GM12873 (cell line): Measurements from ENCODE around the gene BIRC3.

ENCODE experiments used
- CTCF ChIP-seq: IDR thresholded peaks from 2 replicates; pipeline ENCODE4 v1.5.1; 2012; ENCODE audit warnings: low read depth, mild to moderate bottlenecking, moderate library complexity, low read length, control low read depth; ENCODE audit not compliant: insufficient read depth; ENCODE audit errors: missing control alignments

The BIRC3 gene

GRCh38 chr11:102317099-102317767, at the start of gene BIRC3:
BIRC3 (plus strand) TSS chr11:102317484; CDS start chr11:102324510, 7,026 bp downstream.
- TF ChIP-seq CTCF = no peak

GRCh38 chr11:102267609-102268008, 49.7 kb upstream of the BIRC3 start:
- TF ChIP-seq CTCF = no peak

GRCh38 chr11:102268083-102268984, 49.0 kb upstream of the BIRC3 start:
- TF ChIP-seq CTCF = peak; percentile 33

- TF ChIP-seq CTCF = no peak
These were observed 48.3 kb upstream of the BIRC3 start for GRCh38 chr11:102268985-102269470.

GRCh38 chr11:102269927-102270326, 47.4 kb upstream of the BIRC3 start:
- no peak for TF ChIP-seq CTCF

GRCh38 chr11:102272047-102272824, 45.0 kb upstream of the BIRC3 start:
- no peak for TF ChIP-seq CTCF
